HS-27A (cell line): ENCODE measurements around the gene HOXA4.

Source experiments
- DNase-seq: peaks from one replicate; pipeline ENCODE4 v3.0.0-alpha.2; 2012; ENCODE audit warnings: low read depth, missing footprints

HOXA4 gene

GRCh38 chr7:27105301-27106031 lies 25.1 kb downstream of the HOXA4 start:
- DNase-seq = no peak

- DNase-seq = no peak
Measured at GRCh38 chr7:27104341-27105058, 26.1 kb downstream of the HOXA4 start.

DNA sequence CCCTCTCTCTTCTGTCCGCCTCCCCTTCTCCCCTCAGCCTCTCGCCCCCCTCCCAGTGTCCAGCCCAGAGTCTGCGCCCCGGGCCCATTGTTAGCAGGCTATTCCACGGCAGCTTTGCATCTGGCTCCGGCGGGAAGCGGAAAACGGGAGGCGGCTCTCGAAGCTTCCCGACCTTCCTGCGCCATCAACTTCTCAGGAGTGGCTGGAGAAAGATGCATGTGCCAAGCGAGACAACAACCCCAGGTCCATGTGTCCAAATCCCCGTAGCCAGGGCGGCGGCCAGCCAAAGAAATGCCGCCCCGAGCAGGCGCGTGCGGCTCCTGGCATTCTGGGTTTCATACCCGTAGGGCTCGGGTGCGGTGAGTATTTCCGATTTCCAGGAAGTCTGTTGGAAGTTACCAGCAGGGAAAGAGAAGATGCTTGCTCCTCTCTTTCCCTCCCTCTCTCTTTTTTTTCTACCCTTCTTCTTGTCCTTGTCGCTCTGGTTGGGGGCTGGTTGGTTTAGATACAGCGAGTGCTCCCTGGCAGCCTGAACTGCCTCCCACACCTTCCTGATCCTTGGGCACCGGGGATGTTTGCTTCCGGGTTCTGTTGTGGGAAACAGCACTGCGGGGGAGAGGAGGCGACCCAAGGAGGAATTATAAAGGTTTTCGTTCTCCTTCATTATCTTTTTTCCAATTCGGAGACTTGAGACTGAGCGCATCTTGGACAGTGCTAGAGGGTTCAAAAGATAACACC lies 26.9 kb downstream of the HOXA4 start:
- no peak for DNase-seq

GRCh38 chr7:27102581-27103442 lies 27.7 kb downstream of the HOXA4 start, which contains the start of gene HOXA2:
HOXA2 (minus strand) TSS chr7:27102683; CDS start chr7:27102500, 183 bp downstream.
- no peak for DNase-seq

DNA sequence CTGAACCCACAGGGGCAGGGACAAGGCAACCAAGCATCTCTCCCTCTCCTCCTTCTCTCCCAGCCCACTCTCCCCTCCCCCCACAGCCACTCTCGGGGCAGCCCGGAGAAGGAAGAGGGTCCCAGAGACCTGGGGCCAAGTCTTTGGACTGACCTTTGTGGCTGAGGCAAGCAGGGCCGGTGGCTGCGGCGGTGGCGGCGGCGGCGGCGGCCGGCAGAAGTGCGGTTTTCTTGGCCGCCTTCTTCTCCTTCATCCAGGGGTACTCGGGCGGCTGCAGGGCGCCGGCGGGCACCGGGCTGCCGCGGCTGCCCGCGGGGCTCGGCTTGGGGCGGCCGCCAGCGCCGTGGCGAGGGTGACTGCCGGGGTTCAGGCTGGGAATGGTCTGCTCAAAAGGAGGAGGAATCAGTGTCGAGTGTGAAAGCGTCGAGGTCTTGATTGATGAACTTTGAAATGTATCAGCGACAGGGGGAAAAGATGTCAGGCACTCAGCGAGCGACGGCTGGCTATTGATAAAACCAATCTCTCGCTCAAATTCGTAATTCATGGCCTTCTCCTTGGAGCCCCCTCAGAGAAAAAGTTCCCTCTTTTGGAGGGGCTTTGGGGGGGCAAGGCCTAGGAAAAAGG lies 28.5 kb downstream of the HOXA4 start:
- no peak for DNase-seq

DNA sequence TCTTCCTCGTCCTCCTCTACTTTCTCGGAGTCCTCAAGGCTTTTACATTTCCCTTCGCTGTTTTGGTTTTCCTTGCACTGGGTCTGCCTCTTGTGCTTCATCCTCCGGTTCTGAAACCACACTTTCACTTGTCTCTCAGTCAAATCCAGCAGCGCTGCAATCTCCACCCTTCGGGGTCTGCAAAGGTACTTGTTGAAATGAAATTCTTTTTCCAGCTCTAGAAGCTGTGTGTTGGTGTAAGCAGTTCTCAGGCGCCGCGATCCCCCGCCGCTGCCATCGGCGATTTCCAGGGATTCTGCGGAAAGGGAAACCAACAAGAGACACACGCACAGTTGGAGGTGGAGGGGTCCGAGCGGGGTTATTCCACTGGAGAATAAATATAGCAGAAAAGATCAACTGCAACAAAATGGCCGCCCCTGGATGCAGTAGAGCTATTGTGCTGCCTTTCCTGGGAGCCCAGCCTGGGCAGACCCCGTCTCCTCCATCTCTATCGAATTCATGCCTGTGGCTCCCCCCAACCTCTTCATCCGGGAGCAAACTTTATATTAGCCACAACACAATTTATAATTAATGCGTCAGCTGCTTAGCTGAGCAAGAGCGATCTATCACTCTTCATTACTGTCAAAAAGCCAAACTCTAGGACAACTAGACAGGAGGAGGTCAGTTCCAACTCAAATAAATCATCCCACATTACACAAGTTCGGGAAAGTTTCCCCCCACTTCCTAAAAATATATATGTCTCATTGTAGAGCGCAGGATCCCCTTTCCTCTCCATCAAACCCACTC lies 29.2 kb downstream of the HOXA4 start:
- no peak for DNase-seq

- DNase-seq = no peak
Measured at GRCh38 chr7:27100694-27101170, 29.8 kb downstream of the HOXA4 start.

GRCh38 chr7:27099453-27100370 lies 30.8 kb downstream of the HOXA4 start:
- DNase-seq = no peak

GRCh38 chr7:27098578-27099451 lies 31.7 kb downstream of the HOXA4 start:
- no peak for DNase-seq

DNA sequence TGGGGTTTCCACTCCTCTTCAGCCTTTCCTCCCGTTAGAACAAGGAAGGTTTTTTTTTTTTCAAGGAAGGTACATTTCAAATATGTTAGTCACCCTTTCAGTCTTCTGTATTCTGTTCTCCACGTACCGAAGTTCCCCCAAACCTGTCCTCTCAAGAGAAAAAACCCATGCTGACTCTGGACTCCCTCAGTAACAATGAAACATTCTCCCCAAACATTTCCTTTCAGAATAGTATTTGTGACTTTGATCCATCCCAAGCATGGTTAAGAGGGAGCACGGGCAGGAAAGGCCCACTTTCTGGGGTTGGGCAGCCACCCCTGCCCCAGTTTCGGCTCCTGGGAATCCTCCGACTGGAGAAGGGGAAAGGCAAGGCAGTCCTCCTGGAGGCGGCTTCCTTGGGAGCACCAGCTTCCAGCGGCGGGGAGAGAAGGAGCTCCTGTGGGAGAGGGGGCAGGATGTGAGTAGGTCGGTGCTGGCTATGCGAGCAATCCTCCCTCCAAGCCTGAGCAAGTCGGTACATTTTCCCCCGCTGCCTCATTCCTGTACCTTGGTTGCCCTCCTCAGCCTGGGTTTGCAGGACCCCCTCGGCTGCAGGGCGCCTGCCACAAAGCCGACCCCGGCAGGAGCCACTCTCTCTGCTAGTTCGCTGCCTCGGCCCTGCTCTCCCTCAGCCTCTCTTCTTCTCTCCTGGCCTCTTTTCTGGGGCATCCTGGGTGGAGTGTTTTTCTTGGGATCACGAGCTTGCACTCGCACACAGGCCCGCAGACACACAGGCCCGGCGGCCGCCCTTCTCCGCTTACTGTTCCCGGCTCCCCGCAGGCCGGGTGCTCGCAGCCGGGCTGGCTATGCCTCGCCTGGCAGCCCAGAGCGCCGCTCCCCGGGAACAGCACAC lies 32.6 kb downstream of the HOXA4 start:
- no peak for DNase-seq

DNA sequence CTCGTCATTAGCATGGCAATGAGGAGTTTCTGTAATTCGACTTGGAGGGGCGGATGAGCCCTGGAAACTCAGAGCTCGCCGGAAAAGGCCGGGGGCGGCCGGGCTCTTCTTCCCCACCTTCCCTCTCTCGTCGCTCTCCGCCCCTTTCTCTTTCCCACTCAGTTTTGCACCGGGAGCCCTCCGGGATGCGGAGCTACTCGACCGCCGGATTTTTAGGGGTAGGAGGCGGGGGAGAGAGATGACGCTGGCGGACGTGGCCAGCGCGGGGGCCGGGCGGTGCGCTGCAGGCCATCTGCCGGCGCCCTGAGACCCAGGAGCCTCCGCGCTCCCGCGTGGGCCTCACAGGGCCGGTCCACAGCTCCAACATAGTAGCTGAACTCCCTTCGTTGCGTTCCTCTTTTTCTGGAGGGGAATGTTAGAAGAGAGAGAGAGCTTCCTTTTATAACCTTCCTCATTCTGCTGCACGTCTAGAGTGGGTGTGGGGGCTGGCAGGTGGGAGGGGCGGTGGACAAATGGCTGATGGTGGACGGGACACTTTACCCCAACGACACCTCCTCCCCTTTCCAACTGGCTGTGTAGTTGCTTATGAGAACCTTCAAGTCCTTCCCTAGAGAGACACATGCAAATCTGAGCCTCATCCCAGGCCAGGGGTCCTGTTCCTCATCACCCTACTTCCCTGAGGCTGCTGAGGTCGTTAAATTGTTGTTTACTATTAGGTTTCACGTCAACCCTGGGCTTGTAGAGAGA lies 33.6 kb downstream of the HOXA4 start:
- no peak for DNase-seq

GRCh38 chr7:27095897-27096767 lies 34.4 kb downstream of the HOXA4 start, which contains the start of gene HOXA1:
HOXA1 (minus strand) TSS chr7:27096000; CDS start chr7:27095912, 88 bp downstream.
- DNase-seq = peak; percentile 71

DNA sequence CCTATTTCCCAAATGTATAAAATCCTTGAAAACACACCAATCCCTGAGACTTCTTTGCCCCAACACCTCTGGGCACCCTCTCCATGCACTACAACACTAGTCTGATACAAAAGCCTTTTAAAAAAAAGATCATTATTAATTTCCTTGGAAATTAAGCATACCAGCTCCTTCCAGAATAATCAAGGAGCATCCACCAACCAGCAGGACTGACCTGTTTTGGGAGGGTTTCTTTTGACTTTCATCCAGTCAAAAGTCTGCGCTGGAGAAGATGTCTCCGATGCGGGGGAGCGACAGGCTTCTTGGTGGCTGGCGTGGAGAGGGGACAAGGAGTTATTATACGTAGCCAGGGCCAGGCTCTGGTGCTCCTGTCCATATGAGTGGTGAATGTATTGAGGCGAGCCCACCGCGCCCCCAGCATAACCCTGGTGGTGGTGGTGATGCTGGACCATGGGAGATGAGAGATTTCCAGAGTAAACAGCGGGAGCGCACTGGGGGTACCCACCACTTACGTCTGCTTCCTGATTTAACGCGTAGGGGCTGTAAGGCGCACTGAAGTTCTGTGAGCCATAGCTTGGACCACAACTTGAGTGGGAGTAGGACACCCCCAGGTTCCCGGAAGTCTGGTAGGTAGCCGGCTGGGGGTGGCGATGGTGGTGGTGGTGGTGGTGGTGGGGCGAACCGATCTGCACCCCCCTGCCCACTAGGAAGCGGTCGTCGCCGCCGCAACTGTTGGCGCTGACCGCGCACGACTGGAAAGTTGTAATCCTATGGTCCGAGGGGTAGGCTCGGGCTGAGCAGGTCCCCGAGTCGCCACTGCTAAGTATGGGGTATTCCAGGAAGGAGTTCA lies 35.3 kb downstream of the HOXA4 start:
- no peak for DNase-seq

- DNase-seq = no peak
Measured at GRCh38 chr7:27094304-27095049, 36.1 kb downstream of the HOXA4 start.
